Measurements from ENCODE around the gene ANKRD1.
"Not testable (repeated sequence)": the region's sequence is repeated elsewhere in the genome, so short reads cannot be mapped to it uniquely, and the experiment has no call there.

ANKRD1 gene

GRCh38 chr10:90906596-90906995, 14.3 kb downstream of the ANKRD1 start:
- H3K27me3 ChIP-seq (ENCODE audit: insufficient read depth, poor library complexity, severe bottlenecking) = no peaks in the 10 kb centered on the region
- no peaks in the 10 kb centered on the region for H3K9me3 ChIP-seq (ENCODE audit: severe bottlenecking)
- H3K4me3 ChIP-seq (ENCODE audit: severe bottlenecking) = no peak overlapping the region
- DNase-seq (ENCODE audit: low spot score) (no peak), ATAC-seq (ENCODE audit: low read depth) (no peak)
- no peak for TF ChIP-seq CTCF (IDR thresholded peaks at IDR 0.05; ENCODE audit: poor library complexity, severe bottlenecking)
- H3K4me1 ChIP-seq (ENCODE audit: insufficient read depth, poor library complexity, severe bottlenecking) = no peaks in the 10 kb centered on the region
- H3K36me3 ChIP-seq (ENCODE audit: low read depth) = peaks cover 26% of the 10 kb centered on the region
- no peak overlapping the region for H3K27ac ChIP-seq (ENCODE audit: poor library complexity, severe bottlenecking)

GRCh38 chr10:90905925-90906324, 15.0 kb downstream of the ANKRD1 start:
- ATAC-seq (ENCODE audit: low read depth) (no peak), DNase-seq (ENCODE audit: low spot score) (no peak)
- Histone ChIP-seq H3K36me3 (ENCODE audit: low read depth) (peaks cover 30% of the 10 kb centered on the region), H3K27me3 (ENCODE audit: insufficient read depth, poor library complexity, severe bottlenecking) (no peaks in the 10 kb centered on the region), H3K27ac (ENCODE audit: poor library complexity, severe bottlenecking) (no peak overlapping the region), H3K9me3 (ENCODE audit: severe bottlenecking) (no peaks in the 10 kb centered on the region), H3K4me1 (ENCODE audit: insufficient read depth, poor library complexity, severe bottlenecking) (no peaks in the 10 kb centered on the region), H3K4me3 (ENCODE audit: severe bottlenecking) (no peak overlapping the region)
- TF ChIP-seq CTCF (IDR thresholded peaks at IDR 0.05; ENCODE audit: poor library complexity, severe bottlenecking) = no peak

GRCh38 chr10:90896916-90897315, 24.0 kb downstream of the ANKRD1 start:
- not testable (repeated sequence) for H3K27ac ChIP-seq (ENCODE audit: poor library complexity, severe bottlenecking); H3K27me3 ChIP-seq (ENCODE audit: insufficient read depth, poor library complexity, severe bottlenecking); H3K4me1 ChIP-seq (ENCODE audit: insufficient read depth, poor library complexity, severe bottlenecking); H3K9me3 ChIP-seq (ENCODE audit: severe bottlenecking); ATAC-seq (ENCODE audit: low read depth); DNase-seq (ENCODE audit: low spot score); H3K4me3 ChIP-seq (ENCODE audit: severe bottlenecking)
- H3K36me3 ChIP-seq (ENCODE audit: low read depth) = peaks cover 83% of the 10 kb centered on the region

GRCh38 chr10:90893190-90893589, 27.7 kb downstream of the ANKRD1 start:
- H3K9me3 ChIP-seq (ENCODE audit: severe bottlenecking) = no peaks in the 10 kb centered on the region
- H3K36me3 ChIP-seq (ENCODE audit: low read depth) = peaks cover 90% of the 10 kb centered on the region
- TF ChIP-seq CTCF (IDR thresholded peaks at IDR 0.05; ENCODE audit: poor library complexity, severe bottlenecking) = no peak
- no peak overlapping the region for H3K4me3 ChIP-seq (ENCODE audit: severe bottlenecking)
- no peak for ATAC-seq (ENCODE audit: low read depth)
- no peaks in the 10 kb centered on the region for H3K4me1 ChIP-seq (ENCODE audit: insufficient read depth, poor library complexity, severe bottlenecking)
- no peak overlapping the region for H3K27ac ChIP-seq (ENCODE audit: poor library complexity, severe bottlenecking)
- no peaks in the 10 kb centered on the region for H3K27me3 ChIP-seq (ENCODE audit: insufficient read depth, poor library complexity, severe bottlenecking)
- DNase-seq (ENCODE audit: low spot score) = no peak

- no peaks in the 10 kb centered on the region for H3K9me3 ChIP-seq (ENCODE audit: severe bottlenecking)
- no peak overlapping the region for H3K4me3 ChIP-seq (ENCODE audit: severe bottlenecking)
- no peaks in the 10 kb centered on the region for H3K27me3 ChIP-seq (ENCODE audit: insufficient read depth, poor library complexity, severe bottlenecking)
- no peaks in the 10 kb centered on the region for H3K4me1 ChIP-seq (ENCODE audit: insufficient read depth, poor library complexity, severe bottlenecking)
- DNase-seq (ENCODE audit: low spot score) (no peak), ATAC-seq (ENCODE audit: low read depth) (no peak)
- TF ChIP-seq CTCF (IDR thresholded peaks at IDR 0.05; ENCODE audit: poor library complexity, severe bottlenecking) = no peak
- H3K27ac ChIP-seq (ENCODE audit: poor library complexity, severe bottlenecking) = no peak overlapping the region
- H3K36me3 ChIP-seq (ENCODE audit: low read depth) = peaks cover 93% of the 10 kb centered on the region
These were observed 30.5 kb downstream of the ANKRD1 start for GRCh38 chr10:90890347-90890746.
